GM21786 (cell line): ENCODE measurements around the gene C5orf63.
"Not testable (repeated sequence)": the region's sequence is repeated elsewhere in the genome, so short reads cannot be mapped to it uniquely, and the experiment has no call there.

Experiments
- ATAC-seq: cut with Tn5 transposase; IDR thresholded peaks from one replicate; pipeline ENCODE4 v1.9.1; 2021; ENCODE audit not compliant: unreplicated experiment

Gene C5orf63

DNA sequence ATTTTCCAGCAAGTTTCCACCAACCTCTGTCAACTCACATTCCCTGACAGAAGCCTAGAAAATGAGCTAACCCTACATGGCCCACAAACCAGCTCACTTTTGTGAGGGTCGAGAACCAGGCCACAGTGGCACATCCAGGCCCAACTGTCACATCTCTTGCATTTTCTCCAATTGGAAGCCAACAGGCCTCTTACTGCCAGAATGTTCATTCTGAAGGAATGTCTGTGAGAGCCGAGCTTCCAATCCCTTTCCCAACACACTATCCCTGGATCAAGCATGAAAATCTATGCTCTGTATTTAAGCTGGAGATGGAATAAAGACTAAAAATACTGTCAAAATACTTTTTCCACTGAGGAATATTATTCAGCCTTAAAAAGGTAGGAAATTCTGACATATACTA lies 62.9 kb downstream of the C5orf63 start:
- ATAC-seq = no peak

DNA sequence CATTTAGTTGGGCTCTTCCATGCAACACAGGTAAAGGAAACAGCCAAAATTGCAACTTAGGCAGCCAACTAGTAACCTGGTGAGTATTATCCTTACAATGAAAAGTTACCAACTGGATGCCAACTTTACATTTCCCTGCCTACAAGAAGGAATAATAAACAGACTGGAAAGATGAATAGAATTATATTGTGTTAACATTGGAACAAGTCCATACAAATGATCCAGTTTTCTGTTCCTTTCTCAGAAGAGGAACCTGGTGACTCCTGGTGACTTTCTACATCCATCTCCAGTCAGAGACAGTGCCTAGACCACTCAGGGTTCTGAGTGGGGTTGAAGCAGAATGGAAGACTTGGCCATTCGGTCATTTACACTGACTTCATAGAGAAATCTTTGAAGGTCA lies 63.5 kb downstream of the C5orf63 start:
- ATAC-seq = no peak

DNA sequence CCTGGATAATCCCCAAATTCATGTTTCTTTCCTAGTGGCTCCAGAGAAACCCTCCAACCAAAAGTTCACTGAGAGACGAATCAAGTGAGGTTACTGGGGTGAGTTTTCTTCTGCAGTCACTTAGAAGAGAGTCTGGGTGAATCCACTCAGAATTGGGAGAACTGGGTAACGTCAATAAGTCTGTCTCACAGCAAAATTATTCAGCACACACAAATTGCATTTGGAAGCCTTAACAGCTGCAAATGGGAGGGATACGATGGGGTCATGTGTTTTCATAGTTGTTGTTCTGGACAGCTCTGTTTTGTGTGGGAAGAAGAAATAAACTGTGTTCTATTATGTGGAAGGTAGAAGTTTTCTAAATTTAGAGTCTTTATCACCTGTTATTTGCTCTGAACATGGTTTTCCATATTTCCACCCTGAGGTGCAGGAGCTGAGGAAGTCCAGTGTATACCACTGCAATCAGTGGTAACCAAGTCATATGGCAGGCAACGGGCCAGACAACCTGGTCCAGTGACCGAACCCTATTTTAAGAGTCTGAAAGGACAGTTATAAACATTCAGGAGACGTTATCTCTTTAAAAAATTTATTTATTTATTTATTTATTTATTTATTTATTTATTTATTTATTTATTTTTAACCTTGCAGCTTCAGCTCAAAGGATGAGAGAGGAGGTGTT lies 64.9 kb downstream of the C5orf63 start:
- ATAC-seq = no peak

DNA sequence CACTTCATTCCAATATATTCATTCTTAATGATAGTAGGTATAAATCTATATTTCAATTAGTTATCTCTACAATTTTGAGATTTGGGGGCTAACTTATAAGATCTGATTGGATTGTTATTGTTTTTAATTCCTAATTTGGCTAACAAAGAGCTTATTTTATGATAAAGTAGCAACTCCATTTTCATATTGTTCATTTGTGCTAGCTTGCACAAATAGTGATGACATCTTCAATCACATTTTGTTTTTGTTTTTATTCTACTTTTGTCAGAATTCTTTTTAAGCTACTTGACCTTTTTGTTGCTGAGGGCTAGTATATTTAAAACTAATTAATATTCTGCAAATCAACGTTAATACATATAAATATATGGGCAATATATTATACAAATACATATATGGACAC lies 65.8 kb downstream of the C5orf63 start:
- ATAC-seq = no peak

DNA sequence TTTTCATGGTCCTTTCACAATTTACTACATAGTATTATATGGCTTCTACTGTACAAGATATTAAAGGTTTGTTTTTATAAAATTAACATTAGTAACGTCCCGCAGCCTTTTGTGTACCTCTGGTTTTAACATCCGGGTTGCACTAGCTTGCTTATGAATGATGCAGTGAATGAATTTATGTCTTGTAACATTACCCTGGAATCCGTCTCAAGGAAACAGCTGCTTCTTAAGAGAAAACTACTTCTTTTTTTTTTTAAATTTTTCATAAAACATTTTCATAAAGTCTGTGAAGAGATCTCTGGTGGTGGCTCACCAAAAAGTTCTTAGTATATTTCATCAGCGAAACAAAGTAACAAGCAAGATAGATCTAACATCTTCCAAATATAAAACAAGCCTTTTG lies 66.6 kb downstream of the C5orf63 start:
- no peak for ATAC-seq

DNA sequence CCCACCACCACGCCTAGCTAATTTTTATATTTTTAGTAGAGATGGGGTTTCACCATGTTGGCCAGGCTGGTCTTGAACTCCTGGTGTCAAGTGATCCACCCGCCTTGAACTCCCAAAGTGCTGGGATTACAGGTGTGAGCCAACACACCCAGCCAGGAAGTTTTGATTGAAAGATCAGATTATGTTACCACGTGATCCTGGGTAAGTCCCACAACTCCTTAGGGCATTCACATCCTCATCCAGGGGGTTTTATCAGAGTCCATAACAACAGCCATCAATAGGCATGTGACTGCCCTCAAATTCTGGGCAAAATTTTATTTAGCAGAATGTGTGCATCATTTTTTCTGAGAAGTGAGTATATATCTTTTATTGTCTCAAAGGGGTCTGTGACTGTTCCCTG lies 68.0 kb downstream of the C5orf63 start:
- not testable (repeated sequence) for ATAC-seq

DNA sequence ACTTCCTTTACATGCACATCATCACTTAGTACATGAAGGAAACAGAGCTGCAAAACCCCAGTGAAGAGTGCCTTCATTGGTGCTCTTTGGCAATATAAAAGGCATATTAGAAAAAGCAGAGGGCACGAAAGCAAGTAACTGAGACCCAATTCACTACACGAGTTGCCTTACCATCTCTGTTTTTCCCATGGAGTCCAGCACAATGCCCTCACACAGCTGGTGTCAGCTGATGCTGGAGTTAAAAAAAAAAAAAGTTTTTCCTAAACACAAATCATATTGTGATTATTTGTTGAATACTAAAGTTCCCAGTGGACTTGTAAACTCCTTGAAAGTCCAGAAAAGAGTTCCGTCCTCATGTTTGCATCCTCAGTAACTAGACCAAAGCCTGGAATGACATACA lies 68.6 kb downstream of the C5orf63 start:
- no peak for ATAC-seq

DNA sequence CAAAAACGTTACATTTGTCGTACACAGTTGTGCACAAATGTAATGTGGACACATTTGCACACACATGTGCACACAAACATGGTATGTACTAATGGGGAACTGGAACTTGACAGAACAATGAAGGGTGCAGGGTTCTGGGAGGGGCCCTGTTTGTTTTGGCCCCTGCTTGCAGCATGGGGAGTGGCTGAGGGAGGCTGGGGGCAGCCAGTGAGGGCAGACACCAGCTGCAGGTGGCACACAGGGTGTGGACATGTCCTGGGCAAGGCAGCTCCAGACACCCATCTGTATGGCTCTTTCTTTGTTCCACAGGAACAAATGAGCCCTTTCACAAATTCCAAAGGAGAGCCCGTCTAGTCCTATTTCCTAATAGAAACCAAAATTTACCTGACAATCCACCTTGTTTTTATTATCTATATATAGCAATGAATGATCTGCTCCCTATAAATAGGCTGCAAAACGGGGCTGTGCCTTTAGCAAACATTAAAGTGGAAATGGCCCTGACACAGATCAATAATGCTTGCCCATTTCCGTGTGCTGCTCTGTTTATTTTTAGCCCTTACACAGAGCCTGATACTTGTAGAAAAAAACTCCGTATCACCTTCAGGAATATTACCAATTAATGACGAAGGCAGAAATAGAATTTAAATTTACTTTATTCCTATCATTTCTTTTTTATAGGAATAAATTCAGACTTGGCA lies 69.4 kb downstream of the C5orf63 start:
- ATAC-seq = no peak

DNA sequence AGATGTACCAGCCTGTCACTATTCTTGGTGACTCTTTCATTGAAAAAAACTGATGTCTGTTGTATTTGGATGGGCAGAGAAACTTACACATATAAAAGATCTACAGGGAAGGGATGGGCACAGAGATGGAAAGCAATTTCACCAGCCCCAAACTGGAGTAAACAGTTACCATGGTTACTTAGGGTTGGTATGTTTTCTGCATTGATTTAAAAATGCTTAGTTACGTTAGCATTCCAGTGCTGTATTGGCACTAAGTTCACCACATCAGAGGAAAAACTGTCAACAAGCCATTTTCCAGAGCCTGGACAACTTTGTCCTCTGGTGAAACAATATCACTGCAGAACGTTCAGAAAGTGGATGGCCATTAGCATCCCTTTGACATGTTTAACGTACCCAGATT lies 70.9 kb downstream of the C5orf63 start:
- no peak for ATAC-seq

DNA sequence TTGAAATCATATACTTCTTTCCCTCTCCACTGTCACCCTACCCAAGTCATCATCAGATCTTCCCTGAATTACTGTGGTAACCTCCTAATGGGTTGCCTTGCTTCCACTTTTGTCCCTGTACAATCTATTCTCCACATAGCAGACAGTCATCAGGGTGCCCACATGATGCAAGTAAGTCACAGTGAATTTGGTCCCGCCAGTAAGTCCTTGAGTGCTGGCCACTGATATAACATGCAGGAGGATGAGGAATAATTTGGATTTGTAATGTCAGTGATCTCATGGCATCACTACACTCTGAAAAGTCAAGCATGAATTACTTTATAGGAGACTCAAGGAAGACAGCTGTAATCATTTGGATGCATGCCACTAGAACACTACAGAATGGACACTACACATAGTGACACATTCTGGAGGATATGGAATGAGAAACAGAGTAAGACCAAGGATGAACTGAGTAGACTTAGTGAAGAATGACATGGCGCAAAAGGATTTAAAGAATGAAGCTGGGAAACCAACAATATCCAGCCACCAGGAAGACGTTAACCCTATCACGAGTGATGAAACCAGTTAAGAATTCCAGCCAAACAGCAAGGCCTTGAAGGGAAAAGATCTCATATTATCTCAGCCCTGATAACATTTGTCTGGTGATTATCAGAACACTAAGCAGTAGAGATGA lies 71.5 kb downstream of the C5orf63 start:
- no peak for ATAC-seq
